Urinary bladder (tissue), 4 donors: ENCODE data around the gene TSSC4. TPM values are rescaled to one million over a fixed set of nuclear protein-coding genes. Genes with fewer than 3 reads are reported as not detected.

Experiments
- DNase-seq: peaks from one replicate; pipeline ENCODE4 v3.0.0-alpha.2; 2015; ENCODE audit errors: extremely low spot score
- H3K27ac ChIP-seq: one replicate; pipeline ENCODE4 v1.5.1; 2013; ENCODE audit warnings: low read depth, mild to moderate bottlenecking, moderate library complexity
- H3K36me3 ChIP-seq: one replicate; pipeline ENCODE4 v1.6.1; 2013; ENCODE audit warnings: mild to moderate bottlenecking, moderate library complexity; ENCODE audit not compliant: insufficient read depth
- H3K4me1 ChIP-seq: one replicate; pipeline ENCODE4 v1.6.1; 2013; ENCODE audit warnings: mild to moderate bottlenecking, moderate library complexity; ENCODE audit not compliant: insufficient read depth
- H3K4me3 ChIP-seq: one replicate; pipeline ENCODE4 v1.5.1; 2013; ENCODE audit warnings: low read depth, low read length
- WGBS: extraction: QIAGEN DNeasy Blood & Tissue Kit; methylation state at CpG from one replicate; pipeline ENCODE4 v1.1.7; 2013; 5-methylcytosine and 5-hydroxymethylcytosine counted together
- polyA plus RNA-seq: library from polyadenylated mRNA; stranded (reverse); fragments of 200-250 nt; gene quantifications from one replicate; pipeline ENCODE4 v1.2.3, GENCODE V29; 2013
- total RNA-seq: library from RNA; depleted of rRNA; stranded (reverse); fragments of >200 nt; gene quantifications from one replicate; pipeline ENCODE4 v1.2.3, GENCODE V29; 2014
- donor health status: healthy with polysubstance abuse.
- donor health status: healthy.

Gene TSSC4
- total and polyA plus RNA-seq, 2 donors = 16.6 to 61.7 TPM

DNA sequence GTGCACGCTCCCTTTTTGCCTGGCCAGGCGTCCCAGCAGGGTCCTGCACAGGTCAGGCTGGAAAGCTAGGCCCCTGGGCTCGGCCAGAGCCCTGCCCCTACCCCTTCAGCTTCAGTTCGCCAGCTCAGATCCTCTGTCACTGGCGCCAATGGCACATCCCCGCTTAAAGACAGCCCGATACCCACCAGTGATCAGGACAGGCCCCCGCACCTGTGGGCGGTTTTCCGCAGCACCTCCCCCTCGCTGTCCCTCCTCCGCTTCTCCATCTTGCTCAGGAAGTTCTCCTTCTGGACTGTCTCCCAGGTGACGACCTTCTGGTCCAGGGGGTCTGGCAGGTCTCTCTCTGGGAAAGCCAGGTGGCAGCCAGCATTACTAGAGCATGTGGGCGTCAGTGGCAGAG is 5.9 kb downstream of the TSSC4 start:
- no peaks in the 10 kb centered on the region for H3K36me3 ChIP-seq
- no peak for DNase-seq
- H3K4me3 ChIP-seq = no peak overlapping the region
- 88% methylated on average over 14 of the region's 14 CpGs for WGBS
- no peak overlapping the region for H3K27ac ChIP-seq
- peaks cover 4% of the 10 kb centered on the region for H3K4me1 ChIP-seq

DNA sequence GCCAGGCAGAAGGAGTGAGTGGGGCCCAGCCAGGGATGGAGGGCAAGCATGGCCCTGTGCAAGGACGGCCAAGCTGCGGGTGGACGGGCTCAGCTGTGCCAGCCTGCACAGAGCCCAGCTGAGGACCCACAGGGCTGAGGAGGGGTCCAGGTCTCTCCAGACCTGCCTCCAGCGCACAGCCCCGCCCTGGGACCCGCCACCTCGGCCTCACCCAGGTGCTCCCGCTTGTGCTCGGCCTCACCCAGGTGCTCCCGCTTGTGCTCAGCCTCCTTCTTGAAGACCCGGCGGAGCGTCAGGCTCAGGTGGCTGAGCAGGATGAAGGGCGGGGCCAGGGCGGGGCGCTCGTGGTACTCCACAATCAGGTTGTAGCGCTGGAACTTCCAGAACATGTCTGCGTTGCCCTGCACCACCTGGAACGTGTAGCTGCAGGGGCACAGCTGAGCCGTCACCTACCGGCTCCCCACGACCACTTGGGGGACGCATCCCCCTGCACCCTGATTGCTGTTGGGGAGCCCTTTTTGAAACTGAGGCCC is 6.4 kb downstream of the TSSC4 start:
- WGBS = 88% methylated on average over 24 of the region's 24 CpGs

DNA sequence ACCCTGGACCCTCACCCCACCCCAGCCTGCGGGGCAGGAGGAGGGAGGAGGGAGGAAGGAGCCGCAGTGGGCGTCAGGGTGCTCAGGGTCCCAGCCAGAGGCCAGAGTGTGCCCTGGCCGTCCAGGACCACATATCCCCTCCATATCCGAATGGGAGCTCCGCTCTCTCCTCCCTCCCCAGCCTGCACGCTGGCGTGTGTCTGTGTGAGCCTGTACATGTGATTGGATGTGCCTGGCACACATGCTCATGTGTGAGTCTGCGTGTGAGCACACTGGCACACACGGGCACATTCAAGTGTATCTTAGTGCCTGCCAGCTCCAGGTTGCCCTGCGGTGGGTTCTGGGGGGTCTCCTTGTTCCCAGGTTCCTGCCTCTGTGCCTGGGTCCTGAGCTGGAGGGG is 8.1 kb downstream of the TSSC4 start:
- no peak for DNase-seq
- no peak overlapping the region for H3K27ac ChIP-seq
- no peaks in the 10 kb centered on the region for H3K4me1 ChIP-seq
- H3K4me3 ChIP-seq = no peak overlapping the region
- 60% methylated on average over 11 of the region's 11 CpGs for WGBS
- H3K36me3 ChIP-seq = no peaks in the 10 kb centered on the region

More for the DNA sequence above, 6.4 kb downstream of the TSSC4 start:
- DNase-seq = no peak
- no peaks in the 10 kb centered on the region for H3K36me3 ChIP-seq
- no peak overlapping the region for H3K27ac ChIP-seq
- H3K4me1 ChIP-seq = peaks cover 2% of the 10 kb centered on the region
- H3K4me3 ChIP-seq = no peak overlapping the region

DNA sequence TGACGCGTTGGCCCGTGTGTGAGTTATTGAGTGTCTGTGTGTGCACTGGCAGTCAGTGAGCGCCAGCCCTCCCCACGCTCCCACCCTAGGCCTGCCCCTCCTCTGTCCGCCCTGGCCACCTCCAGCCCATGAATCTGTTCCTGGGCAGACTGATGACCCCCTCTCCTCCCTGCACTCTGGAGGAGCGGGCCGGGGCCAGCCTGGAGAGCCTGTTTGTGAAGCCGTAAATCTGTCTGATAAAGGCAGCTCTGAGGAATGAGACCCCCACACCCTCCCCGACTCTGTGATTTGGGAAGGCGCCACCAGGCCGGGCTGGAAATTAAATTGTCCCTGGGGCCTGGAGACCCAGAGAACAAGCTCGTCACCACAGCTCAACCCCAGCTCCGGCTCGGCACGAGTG is 8.6 kb downstream of the TSSC4 start:
- Histone ChIP-seq H3K27ac (no peak overlapping the region), H3K4me3 (no peak overlapping the region), H3K36me3 (no peaks in the 10 kb centered on the region), H3K4me1 (no peaks in the 10 kb centered on the region)
- WGBS = 38% methylated on average over 16 of the region's 16 CpGs
- DNase-seq = peak; percentile 76

GRCh38 chr11:2409611-2410468 is 9.3 kb downstream of the TSSC4 start:
- Histone ChIP-seq H3K36me3 (no peaks in the 10 kb centered on the region), H3K4me1 (no peaks in the 10 kb centered on the region), H3K27ac (no peak overlapping the region), H3K4me3 (no peak overlapping the region)
- WGBS = 52% methylated on average over 42 of the region's 42 CpGs
- no peak for DNase-seq

DNA sequence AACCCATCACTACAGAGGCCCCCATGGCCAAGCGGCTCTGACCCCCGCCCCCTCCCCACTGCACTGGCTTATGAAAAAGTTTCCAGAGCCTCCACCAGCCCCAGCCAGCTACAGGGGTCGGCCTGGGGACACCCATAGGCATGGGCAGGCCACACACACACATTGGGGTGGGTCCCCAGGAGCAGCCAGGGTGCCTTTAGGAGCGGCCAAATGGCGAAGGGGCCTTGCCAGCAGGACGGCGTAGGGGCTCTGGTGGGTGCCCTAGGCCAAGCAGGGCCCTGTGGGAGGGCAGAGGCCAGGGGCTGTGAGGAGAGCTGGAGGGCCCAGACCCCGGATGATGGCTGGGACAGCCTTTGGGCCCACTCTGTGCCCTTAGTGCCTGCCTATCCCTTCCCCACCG is 10.1 kb downstream of the TSSC4 start:
- 85% methylated on average over 9 of the region's 9 CpGs for WGBS
- no peaks in the 10 kb centered on the region for H3K36me3 ChIP-seq
- no peaks in the 10 kb centered on the region for H3K4me1 ChIP-seq
- no peak overlapping the region for H3K4me3 ChIP-seq
- DNase-seq = no peak
- H3K27ac ChIP-seq = no peak overlapping the region

- no peak overlapping the region for H3K4me3 ChIP-seq
- no peak overlapping the region for H3K27ac ChIP-seq
- 83% methylated on average over 30 of the region's 30 CpGs for WGBS
- H3K4me1 ChIP-seq = no peaks in the 10 kb centered on the region
- DNase-seq = no peak
- no peaks in the 10 kb centered on the region for H3K36me3 ChIP-seq
Measured at GRCh38 chr11:2411446-2412305, 11.1 kb downstream of the TSSC4 start.

DNA sequence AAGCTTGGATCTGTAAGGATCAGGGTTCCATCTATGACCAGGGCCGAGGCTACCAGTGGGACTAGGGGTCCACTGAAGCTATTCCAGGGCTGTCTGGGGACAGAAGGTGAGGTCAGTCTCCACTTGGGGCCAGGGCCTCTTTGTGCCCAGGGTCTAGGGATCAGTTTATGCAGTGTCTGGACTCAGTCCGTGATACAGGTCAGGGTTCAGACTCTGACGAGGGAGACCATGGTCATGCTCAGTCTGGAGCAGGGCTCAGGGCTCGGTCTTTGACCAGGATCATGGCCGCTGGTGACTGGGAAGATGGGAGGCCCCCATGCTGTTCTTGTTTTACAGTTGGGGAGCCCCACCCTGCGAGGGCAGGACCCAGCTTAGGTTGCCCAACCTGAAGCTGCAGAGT is 11.8 kb downstream of the TSSC4 start:
- no peak overlapping the region for H3K4me3 ChIP-seq

DNA sequence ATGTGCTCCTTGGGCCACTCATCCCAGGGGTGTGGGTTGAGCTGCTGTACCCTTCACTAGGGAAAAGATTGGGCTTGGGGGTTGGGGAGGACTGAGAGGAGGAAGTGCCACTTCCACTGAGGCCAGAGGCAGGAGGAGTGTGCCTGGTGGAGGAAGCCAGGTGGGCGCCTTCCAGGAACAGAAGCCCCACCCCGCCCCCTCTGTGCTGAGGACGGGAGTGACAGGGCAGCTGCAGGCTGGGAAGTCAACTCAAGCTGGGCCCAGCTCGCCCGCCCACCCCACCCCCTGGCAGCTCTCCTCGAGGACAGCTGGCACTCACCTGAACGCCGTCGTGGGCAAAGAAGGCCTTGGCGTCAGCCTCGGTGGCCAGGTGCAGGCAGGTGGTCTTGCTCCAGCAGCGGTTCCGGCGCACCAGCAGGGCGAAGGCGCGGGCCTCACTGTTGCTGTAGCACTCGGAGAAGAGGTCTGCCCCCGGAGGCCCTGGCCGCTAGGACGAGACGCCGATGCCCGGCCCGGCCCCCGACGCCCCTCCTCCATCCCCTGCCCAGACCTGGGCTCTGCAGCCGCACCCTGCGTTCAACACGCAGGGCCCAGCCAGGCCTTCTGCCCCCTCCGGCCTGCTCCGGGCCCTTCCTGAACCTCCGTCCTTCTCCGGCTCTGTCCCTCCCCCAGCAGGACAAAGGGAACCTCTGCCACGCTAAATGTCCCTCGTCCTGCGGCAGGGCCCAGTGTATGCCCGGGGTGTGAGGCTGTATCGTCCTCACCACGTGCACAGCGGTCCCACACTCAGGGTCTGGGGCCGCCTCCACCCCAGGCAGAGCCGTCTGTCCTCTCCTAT is 13.4 kb downstream of the TSSC4 start:
- H3K27ac ChIP-seq = no peak overlapping the region
- WGBS = 88% methylated on average over 43 of the region's 43 CpGs
- no peaks in the 10 kb centered on the region for H3K36me3 ChIP-seq
- H3K4me1 ChIP-seq = no peaks in the 10 kb centered on the region
- DNase-seq = no peak
- no peak overlapping the region for H3K4me3 ChIP-seq

More for the DNA sequence above, 11.8 kb downstream of the TSSC4 start:
- Histone ChIP-seq H3K36me3 (no peaks in the 10 kb centered on the region), H3K4me1 (no peaks in the 10 kb centered on the region), H3K27ac (no peak overlapping the region)
- 92% methylated on average over 6 of the region's 6 CpGs for WGBS
- no peak for DNase-seq

DNA sequence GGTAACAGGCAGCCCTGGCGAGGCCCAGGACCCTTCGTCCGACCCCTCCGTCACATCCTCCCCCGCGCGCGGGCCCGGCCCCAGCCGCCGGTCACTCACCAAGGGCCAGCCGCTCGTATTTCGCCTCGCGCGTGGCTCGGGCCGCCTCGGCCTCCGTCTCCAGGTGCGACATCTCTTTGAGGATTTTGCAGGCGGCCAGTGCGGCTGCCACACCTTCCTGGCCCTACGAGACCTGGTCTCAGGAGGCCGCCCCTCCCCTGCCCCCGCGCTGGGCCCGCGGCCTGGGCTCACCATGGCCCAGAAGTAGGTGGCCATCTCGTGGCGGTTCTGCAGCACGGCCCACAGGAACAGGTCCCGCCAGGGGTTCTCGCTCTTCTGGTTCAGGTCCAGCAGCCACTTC is 14.1 kb downstream of the TSSC4 start:
- H3K4me1 ChIP-seq = no peaks in the 10 kb centered on the region
- H3K4me3 ChIP-seq = no peak overlapping the region
- no peak for DNase-seq
- WGBS = 90% methylated on average over 35 of the region's 35 CpGs
- H3K36me3 ChIP-seq = no peaks in the 10 kb centered on the region
- H3K27ac ChIP-seq = no peak overlapping the region

DNA sequence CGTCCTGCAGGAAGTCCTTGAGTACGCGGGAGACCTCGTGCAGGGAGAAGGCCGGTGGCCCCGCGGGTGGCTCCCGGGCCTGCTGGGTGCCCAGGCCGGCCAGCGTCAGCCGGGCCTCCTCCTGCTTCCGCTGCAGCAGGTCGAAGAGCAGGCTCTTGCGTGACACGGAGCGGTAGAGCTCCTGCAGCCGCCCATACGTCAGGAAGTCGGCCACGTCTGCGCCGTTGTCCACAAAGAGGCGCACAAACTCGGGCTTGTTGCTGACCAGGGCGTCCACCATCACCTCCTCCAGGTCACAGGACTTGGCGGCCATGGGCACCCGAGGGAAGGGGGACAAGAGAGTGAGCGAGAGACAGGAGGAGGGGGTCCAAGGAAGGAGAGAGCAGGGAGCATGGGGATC is 14.6 kb downstream of the TSSC4 start:
- no peaks in the 10 kb centered on the region for H3K4me1 ChIP-seq
- H3K36me3 ChIP-seq = no peaks in the 10 kb centered on the region
- H3K27ac ChIP-seq = no peak overlapping the region
- H3K4me3 ChIP-seq = no peak overlapping the region
- DNase-seq = no peak
- 86% methylated on average over 28 of the region's 28 CpGs for WGBS

GRCh38 chr11:2415601-2416380 is 15.2 kb downstream of the TSSC4 start:
- WGBS = 84% methylated on average over 34 of the region's 34 CpGs
- DNase-seq = no peak
- H3K4me3 ChIP-seq = no peak overlapping the region
- no peak overlapping the region for H3K27ac ChIP-seq
- no peaks in the 10 kb centered on the region for H3K36me3 ChIP-seq
- no peaks in the 10 kb centered on the region for H3K4me1 ChIP-seq
